Ishikawa (cell line): ENCODE data around the gene TTLL7.

Source experiments
- CEBPB ChIP-seq: IDR thresholded peaks from 2 replicates; pipeline ENCODE4 v1.6.1; 2012
- CREB1 ChIP-seq: IDR thresholded peaks from 2 replicates; pipeline ENCODE4 v1.6.1; 2012; ENCODE audit warnings: low read depth
- EP300 ChIP-seq: IDR thresholded peaks from 2 replicates; pipeline ENCODE4 v1.6.1; 2012; ENCODE audit warnings: borderline replicate concordance
- RAD21 ChIP-seq: IDR thresholded peaks from 2 replicates; pipeline ENCODE4 v1.6.1; 2012; ENCODE audit warnings: low read depth
- TAF1 ChIP-seq: IDR thresholded peaks from 2 replicates; pipeline ENCODE4 v1.6.1; 2012; ENCODE audit warnings: low read depth, mild to moderate bottlenecking
- TEAD4 ChIP-seq: IDR thresholded peaks from 2 replicates; pipeline ENCODE4 v1.6.1; 2012
- YY1 ChIP-seq: IDR thresholded peaks from 2 replicates; pipeline ENCODE4 v1.6.1; 2012; ENCODE audit warnings: low read depth
- TF ChIP-seq, protein P1 (sequence below): IDR thresholded peaks from 2 replicates; pipeline ENCODE4 v1.6.1; 2012
- TF ChIP-seq, protein P2 (sequence below): IDR thresholded peaks from 2 replicates; pipeline ENCODE4 v1.6.1; 2012
- TF ChIP-seq, protein P3 (sequence below): IDR thresholded peaks from 2 replicates; pipeline ENCODE4 v1.6.1; 2012; ENCODE audit warnings: low read depth, mild to moderate bottlenecking

DNA sequence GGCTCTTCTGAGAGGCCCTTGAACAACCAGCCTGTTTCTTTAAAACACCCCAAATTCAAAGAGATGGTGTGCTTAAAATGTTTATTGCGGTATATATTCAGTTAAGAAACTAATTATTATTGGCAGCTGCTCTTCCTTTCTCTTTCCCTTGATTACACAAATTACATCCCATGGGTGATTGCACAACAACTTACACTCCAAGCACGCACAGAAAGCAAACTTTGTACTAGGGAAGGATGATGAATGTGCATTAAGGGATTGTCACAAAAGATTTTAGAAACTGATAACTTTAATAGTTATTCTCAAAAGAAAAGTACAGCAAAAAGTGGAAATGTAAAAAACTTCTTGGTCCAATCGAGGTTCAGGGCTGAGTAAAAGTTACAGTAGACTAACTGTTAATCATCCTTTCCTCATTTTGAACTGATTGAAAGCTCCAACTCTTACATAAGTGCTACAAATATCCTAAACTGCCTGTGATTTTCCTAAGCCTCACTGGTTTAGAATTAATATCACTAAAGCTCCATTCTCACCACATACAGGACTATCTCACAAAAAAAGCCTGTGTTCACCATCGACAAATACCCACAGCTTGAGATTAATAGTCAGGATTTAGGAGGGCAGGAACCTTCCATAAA lies 153.4 kb downstream of the TTLL7 start:
- TF ChIP-seq, protein P1, sequence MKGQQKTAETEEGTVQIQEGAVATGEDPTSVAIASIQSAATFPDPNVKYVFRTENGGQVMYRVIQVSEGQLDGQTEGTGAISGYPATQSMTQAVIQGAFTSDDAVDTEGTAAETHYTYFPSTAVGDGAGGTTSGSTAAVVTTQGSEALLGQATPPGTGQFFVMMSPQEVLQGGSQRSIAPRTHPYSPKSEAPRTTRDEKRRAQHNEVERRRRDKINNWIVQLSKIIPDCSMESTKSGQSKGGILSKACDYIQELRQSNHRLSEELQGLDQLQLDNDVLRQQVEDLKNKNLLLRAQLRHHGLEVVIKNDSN: no peak
- no peak for TF ChIP-seq TAF1
- TF ChIP-seq YY1: no peak
- TF ChIP-seq, protein P2, sequence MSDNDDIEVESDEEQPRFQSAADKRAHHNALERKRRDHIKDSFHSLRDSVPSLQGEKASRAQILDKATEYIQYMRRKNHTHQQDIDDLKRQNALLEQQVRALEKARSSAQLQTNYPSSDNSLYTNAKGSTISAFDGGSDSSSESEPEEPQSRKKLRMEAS: no peak
- TF ChIP-seq, protein P3, sequence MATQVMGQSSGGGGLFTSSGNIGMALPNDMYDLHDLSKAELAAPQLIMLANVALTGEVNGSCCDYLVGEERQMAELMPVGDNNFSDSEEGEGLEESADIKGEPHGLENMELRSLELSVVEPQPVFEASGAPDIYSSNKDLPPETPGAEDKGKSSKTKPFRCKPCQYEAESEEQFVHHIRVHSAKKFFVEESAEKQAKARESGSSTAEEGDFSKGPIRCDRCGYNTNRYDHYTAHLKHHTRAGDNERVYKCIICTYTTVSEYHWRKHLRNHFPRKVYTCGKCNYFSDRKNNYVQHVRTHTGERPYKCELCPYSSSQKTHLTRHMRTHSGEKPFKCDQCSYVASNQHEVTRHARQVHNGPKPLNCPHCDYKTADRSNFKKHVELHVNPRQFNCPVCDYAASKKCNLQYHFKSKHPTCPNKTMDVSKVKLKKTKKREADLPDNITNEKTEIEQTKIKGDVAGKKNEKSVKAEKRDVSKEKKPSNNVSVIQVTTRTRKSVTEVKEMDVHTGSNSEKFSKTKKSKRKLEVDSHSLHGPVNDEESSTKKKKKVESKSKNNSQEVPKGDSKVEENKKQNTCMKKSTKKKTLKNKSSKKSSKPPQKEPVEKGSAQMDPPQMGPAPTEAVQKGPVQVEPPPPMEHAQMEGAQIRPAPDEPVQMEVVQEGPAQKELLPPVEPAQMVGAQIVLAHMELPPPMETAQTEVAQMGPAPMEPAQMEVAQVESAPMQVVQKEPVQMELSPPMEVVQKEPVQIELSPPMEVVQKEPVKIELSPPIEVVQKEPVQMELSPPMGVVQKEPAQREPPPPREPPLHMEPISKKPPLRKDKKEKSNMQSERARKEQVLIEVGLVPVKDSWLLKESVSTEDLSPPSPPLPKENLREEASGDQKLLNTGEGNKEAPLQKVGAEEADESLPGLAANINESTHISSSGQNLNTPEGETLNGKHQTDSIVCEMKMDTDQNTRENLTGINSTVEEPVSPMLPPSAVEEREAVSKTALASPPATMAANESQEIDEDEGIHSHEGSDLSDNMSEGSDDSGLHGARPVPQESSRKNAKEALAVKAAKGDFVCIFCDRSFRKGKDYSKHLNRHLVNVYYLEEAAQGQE: no peak
- TF ChIP-seq TEAD4: no peak
- TF ChIP-seq CEBPB: 0 out of 2 replicates have a peak, but pooled peaks have one; percentile 15
- TF ChIP-seq EP300: no peak
- TF ChIP-seq RAD21: no peak
- no peak for TF ChIP-seq CREB1
